ENCODE data around the gene ARID5A. TPM values are rescaled to one million over a fixed set of nuclear protein-coding genes. Genes with fewer than 3 reads are reported as not detected.
A peak's percentile ranks its signal among the peaks of the same experiment; 100 is the strongest.

The ARID5A gene
- total and polyA plus RNA-seq, 9 of the 15 experiments (the other 6 are each of a cell fraction or from before 2014, with no cell fraction given) = 0.14 to 12.5 (median 3.0) TPM

DNA sequence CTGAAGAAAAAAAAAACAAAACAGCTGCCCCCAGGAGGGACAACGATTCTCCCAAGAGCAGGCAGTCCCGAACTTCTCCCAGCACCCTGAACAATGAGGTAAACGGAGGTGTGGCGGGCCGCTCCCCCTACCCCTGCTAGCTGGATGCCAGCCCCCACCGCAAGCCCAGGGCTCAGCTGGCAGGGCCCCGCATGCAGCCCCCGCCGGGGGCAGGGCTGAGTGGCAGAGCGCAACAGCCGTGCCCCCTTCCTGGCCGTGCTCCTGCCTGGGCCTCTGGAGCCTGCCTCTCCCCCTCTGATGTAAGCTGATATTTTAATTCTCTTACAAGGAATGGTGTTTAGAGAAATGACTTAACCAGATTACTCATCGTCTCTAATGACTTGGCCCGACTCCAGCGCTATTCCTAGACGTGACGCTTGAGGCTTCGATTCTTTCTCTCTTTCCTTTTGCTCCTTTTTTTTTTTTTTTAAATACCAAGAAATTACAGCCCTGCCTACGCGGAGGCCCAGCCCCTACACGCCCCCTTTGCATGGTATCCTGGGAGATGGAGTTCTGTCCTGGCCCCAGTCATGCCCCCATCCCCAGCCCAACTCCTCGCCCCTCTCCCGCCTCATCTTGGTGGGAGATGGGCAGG, 4.6 kb upstream of the ARID5A start (continued):
- TF ChIP-seq CBX3 (IDR thresholded peaks at IDR 0.05; ENCODE audit: borderline replicate concordance in 1 of 2, low read length in 2 of 2) (peak in 1 of 2 experiments; percentile 38; a peak in 1 of 3 replicates), TFE3 (CRISPR knock-in tag; IDR thresholded peaks at IDR 0.05) (no peak), NCOA6 (IDR thresholded peaks at IDR 0.05) (no peak), NR4A1 (CRISPR knock-in tag; IDR thresholded peaks at IDR 0.05) (no peak), NR4A1 (tag; IDR thresholded peaks at IDR 0.05) (no peak), MYBL2 (IDR thresholded peaks at IDR 0.05; ENCODE audit: low read depth) (no peak), MYBL2 (CRISPR knock-in tag; IDR thresholded peaks at IDR 0.05; ENCODE audit: borderline replicate concordance) (no peak), YBX1 (IDR thresholded peaks at IDR 0.05) (no peak), LARP7 (IDR thresholded peaks at IDR 0.05) (no peak), FOXA3 (CRISPR knock-in tag; conservative IDR thresholded peaks at IDR 0.05 in 1 of 2, IDR thresholded peaks at IDR 0.05 in 1 of 2) (no peak), BRD4 (IDR thresholded peaks at IDR 0.05) (no peak), ZNF655 (CRISPR knock-in tag; IDR thresholded peaks at IDR 0.05) (no peak)
- TF ChIP-seq, protein P1, sequence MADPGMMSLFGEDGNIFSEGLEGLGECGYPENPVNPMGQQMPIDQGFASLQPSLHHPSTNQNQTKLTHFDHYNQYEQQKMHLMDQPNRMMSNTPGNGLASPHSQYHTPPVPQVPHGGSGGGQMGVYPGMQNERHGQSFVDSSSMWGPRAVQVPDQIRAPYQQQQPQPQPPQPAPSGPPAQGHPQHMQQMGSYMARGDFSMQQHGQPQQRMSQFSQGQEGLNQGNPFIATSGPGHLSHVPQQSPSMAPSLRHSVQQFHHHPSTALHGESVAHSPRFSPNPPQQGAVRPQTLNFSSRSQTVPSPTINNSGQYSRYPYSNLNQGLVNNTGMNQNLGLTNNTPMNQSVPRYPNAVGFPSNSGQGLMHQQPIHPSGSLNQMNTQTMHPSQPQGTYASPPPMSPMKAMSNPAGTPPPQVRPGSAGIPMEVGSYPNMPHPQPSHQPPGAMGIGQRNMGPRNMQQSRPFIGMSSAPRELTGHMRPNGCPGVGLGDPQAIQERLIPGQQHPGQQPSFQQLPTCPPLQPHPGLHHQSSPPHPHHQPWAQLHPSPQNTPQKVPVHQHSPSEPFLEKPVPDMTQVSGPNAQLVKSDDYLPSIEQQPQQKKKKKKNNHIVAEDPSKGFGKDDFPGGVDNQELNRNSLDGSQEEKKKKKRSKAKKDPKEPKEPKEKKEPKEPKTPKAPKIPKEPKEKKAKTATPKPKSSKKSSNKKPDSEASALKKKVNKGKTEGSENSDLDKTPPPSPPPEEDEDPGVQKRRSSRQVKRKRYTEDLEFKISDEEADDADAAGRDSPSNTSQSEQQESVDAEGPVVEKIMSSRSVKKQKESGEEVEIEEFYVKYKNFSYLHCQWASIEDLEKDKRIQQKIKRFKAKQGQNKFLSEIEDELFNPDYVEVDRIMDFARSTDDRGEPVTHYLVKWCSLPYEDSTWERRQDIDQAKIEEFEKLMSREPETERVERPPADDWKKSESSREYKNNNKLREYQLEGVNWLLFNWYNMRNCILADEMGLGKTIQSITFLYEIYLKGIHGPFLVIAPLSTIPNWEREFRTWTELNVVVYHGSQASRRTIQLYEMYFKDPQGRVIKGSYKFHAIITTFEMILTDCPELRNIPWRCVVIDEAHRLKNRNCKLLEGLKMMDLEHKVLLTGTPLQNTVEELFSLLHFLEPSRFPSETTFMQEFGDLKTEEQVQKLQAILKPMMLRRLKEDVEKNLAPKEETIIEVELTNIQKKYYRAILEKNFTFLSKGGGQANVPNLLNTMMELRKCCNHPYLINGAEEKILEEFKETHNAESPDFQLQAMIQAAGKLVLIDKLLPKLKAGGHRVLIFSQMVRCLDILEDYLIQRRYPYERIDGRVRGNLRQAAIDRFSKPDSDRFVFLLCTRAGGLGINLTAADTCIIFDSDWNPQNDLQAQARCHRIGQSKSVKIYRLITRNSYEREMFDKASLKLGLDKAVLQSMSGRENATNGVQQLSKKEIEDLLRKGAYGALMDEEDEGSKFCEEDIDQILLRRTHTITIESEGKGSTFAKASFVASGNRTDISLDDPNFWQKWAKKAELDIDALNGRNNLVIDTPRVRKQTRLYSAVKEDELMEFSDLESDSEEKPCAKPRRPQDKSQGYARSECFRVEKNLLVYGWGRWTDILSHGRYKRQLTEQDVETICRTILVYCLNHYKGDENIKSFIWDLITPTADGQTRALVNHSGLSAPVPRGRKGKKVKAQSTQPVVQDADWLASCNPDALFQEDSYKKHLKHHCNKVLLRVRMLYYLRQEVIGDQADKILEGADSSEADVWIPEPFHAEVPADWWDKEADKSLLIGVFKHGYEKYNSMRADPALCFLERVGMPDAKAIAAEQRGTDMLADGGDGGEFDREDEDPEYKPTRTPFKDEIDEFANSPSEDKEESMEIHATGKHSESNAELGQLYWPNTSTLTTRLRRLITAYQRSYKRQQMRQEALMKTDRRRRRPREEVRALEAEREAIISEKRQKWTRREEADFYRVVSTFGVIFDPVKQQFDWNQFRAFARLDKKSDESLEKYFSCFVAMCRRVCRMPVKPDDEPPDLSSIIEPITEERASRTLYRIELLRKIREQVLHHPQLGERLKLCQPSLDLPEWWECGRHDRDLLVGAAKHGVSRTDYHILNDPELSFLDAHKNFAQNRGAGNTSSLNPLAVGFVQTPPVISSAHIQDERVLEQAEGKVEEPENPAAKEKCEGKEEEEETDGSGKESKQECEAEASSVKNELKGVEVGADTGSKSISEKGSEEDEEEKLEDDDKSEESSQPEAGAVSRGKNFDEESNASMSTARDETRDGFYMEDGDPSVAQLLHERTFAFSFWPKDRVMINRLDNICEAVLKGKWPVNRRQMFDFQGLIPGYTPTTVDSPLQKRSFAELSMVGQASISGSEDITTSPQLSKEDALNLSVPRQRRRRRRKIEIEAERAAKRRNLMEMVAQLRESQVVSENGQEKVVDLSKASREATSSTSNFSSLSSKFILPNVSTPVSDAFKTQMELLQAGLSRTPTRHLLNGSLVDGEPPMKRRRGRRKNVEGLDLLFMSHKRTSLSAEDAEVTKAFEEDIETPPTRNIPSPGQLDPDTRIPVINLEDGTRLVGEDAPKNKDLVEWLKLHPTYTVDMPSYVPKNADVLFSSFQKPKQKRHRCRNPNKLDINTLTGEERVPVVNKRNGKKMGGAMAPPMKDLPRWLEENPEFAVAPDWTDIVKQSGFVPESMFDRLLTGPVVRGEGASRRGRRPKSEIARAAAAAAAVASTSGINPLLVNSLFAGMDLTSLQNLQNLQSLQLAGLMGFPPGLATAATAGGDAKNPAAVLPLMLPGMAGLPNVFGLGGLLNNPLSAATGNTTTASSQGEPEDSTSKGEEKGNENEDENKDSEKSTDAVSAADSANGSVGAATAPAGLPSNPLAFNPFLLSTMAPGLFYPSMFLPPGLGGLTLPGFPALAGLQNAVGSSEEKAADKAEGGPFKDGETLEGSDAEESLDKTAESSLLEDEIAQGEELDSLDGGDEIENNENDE (IDR thresholded peaks at IDR 0.05; ENCODE audit: low read depth, low read length) = no peak
